ENCODE results near the gene ALK.

ALK gene

GRCh38 chr2:29706171-29706720, 215.1 kb downstream of the ALK start:
- no peak for DNase-seq

DNA sequence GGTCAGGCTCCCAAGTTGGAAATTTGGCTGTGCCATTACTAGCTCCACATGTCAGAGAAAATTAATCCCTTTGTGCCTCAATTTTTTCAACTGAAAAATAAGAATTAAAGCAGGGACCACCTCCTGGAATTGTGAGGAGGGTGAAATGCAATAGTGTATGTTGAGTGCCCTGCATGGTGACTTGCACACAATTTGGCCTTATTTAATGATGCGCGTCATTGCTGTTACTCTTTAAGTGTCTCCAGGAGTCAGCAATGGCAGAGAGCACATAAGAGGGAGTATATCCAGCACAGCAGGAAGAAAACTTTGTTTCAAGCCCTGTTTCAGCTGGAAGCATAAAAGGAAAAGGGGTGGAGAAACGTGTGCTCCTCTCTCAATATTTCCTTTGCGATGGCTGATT, 215.8 kb downstream of the ALK start:
- DNase-seq, result no peak

- DNase-seq, result no peak
Observed at GRCh38 chr2:29703336-29703735, 218.1 kb downstream of the ALK start.

- no peak for DNase-seq
Observed at GRCh38 chr2:29702276-29702675, 219.1 kb downstream of the ALK start.

DNA sequence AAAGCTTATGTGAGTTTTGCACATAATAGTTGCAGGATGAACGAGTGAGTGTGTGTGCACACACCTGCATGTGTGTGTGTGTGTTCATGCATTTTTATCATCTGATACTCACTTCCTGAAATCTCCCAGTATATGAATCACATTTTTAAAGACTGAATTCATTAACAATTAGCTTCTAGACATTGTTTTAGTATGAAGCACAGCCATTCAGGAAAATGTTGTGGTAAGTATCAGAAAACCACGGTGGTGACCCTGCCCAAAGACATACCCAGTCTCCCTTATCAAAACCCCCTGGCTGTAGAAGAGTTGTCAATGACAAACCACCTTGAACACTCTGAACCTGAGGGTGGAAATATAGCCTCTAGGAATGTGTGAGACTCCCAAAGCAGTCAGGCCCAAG, 220.8 kb downstream of the ALK start:
- DNase-seq, result no peak

DNA sequence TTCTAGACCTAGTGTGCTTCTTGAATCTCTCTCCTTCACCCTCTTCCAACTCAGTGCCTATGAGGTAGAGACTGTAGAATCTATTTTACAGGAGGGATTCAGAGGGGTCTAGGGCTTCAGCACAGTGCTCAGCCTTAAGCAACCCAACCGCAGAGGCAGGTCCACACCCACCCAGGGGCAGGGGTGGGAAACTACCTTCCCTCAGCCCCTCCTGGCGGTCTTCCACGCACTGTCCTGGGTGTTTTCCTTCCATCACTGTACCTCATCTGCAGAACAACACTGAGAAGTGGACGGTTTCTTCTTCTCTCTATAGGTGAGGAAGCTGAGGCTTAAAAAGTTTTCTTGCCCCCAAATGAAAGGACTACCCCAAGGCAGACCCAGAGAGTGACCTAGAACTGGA, 222.3 kb downstream of the ALK start:
- DNase-seq, result no peak

- DNase-seq, result no peak
Observed at GRCh38 chr2:29698216-29698615, 223.2 kb downstream of the ALK start.

- DNase-seq, result no peak
Observed at GRCh38 chr2:29697715-29698114, 223.7 kb downstream of the ALK start.

DNA sequence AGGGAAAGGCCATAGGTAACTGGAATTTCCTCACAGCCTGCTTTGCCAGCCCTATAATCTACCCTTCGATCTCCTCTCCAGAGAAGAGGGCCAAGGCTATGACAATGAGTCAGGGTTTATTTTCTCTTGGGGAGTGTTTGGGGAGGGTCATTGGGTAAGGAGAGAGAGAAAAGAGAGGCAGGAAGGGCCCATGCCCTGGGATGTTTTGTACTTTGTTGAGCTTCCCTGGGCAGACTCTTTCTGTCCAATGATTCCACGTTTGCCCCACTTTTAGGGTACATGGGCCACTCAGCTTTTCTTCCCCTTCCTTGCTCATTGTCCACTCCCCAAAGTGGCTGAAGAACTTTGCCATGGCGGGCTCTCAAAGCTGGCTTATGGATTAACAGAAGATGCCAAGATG, 224.2 kb downstream of the ALK start:
- DNase-seq, result no peak

DNA sequence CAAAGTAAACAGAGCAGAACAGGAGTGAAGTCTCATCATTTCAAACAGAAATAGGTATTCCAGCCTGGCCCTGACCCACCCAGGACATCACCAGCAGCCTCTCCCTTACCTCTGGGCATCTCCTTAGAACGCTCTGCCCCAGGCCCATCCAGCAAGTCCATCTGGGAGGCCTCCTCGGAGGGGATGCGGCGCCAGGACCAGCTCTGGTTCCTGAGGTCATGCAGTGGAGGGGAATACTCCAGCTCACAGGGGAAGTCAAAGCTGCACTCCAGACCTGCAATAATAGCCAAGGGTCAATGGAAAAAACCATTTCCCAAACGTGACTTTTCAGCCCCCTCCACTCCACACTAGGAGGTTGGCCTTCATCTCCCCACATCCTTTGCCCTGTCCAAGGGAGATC, 226.6 kb downstream of the ALK start:
- no peak for DNase-seq

- DNase-seq, result no peak
Observed at GRCh38 chr2:29691391-29691950, 229.9 kb downstream of the ALK start.

GRCh38 chr2:29689666-29690065, 231.7 kb downstream of the ALK start:
- DNase-seq, result no peak

DNA sequence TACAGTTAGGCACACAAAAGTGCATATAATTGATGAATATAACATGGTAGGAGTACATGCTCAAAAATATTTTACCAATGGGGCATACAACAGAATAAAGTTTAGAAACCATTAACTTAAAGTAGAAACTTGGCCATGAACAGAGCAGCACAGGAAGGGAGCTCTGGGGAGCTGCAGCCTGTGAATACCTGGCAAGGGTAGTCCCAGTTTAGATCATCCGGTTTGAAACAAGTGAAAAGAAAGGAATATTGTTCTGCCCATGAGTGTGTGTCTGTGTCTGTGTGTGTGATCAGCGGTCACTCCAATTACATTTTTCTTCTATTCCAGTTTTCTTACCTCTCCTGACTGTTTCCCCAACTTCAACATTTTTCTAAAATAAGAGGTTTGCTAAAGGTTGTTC, 233.0 kb downstream of the ALK start:
- DNase-seq, result no peak

GRCh38 chr2:29687121-29687520, 234.3 kb downstream of the ALK start:
- no peak for DNase-seq

GRCh38 chr2:29676886-29677453, 244.4 kb downstream of the ALK start:
- DNase-seq, result no peak

DNA sequence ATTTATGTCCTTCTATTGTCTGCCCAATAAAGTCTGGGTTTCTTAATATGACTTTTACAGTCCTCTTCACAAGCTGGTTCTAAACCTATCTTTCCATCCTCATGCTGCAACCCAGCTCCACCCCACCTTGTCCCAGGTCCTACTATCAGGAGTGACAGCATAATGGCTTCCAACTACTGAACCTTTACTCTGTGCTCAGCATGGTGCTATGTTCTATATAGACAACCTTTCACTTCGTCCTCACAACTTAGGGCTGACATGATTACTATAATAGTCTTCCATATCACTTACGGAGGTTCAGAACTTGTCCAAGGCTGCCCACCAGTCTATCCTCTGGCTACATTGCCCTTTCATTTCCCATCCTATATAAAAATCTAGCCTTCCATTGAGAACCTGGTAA, 256.8 kb downstream of the ALK start:
- no peak for DNase-seq

DNA sequence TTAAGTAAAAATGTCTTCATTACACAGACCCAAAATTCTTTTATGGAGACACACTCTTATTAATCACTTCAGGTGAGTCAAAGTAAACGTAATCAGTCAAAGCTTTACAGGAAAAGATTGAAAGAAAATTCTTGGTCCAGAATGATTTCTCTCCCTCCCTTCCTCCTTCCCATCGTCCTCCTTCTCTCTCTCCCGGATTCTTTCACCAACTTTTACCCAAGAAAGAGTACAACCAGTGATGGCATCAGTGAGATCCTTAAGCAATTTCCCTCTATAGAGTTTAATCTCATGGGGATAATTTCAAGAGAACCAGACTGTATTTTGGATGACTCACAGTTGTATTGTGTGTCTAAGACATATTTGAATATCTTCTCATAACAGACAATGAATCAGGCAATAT, 258.1 kb downstream of the ALK start:
- no peak for DNase-seq

- DNase-seq, result no peak
Observed at GRCh38 chr2:29662861-29663260, 258.5 kb downstream of the ALK start.

- no peak for DNase-seq
Observed at GRCh38 chr2:29660201-29660600, 261.2 kb downstream of the ALK start.

DNA sequence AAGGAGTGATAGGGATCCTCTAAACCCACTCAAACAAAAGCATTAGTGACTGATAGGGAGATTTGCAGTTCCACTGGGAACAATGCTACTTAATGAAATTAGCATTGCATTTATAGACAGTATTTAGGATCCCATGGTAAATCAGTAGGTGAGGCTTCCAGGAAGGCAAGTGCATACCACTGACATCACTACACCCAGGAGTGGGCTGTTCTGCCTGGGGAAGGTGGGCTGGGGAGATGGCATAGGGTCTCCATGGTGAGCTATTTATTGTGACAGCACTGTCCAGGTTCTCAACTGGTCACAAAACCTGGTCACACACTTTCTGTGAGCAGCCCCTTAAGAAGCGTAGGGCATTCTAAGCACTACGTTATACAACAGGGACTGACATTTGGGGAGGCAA, 262.2 kb downstream of the ALK start:
- DNase-seq, result no peak

- DNase-seq, result no peak
Observed at GRCh38 chr2:29657674-29658073, 263.7 kb downstream of the ALK start.

- DNase-seq, result no peak
Observed at GRCh38 chr2:29655391-29656086, 265.8 kb downstream of the ALK start.

DNA sequence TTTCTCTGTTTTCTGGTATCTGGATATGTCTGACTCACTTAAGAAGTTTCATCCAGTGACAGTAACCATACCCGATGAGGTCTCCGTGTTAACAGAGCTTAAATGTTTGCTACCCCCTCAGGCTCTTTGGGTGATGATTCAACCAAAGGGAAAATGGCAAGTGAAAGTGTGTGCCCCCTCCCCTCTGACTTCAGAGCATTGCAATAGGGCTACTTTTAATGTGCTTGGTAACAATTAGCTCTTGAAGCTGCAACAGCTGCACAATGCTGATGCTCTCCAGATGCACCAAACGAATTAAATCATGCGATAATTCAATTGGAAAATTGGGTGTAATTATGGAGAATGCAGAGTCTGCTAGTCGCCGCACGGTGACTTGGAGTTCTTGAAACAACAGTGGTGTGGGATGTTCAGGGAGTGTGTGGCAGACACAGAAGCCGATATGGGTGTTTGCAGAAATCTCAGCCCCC, 270.7 kb downstream of the ALK start:
- DNase-seq, result no peak

- no peak for DNase-seq
Observed at GRCh38 chr2:29644949-29645348, 276.4 kb downstream of the ALK start.
